GM10266 (cell line): ENCODE data around the gene ENO3.
A peak's percentile ranks its signal among the peaks of the same experiment; 100 is the strongest.

ENCODE experiments used
- DNase-seq: peaks from one replicate; pipeline ENCODE4 v3.0.0; 2012; ENCODE audit errors: extremely low spot score
- CTCF ChIP-seq: IDR thresholded peaks from 2 replicates; pipeline ENCODE4 v1.5.1; 2012; ENCODE audit warnings: mild to moderate bottlenecking, low read depth; ENCODE audit not compliant: control insufficient read depth, insufficient read depth; ENCODE audit errors: missing control alignments

Gene ENO3

GRCh38 chr17:4944163-4944553 lies 6.8 kb upstream of the ENO3 start:
- TF ChIP-seq CTCF: no peak
- no peak for DNase-seq

GRCh38 chr17:4944554-4945175 lies 6.3 kb upstream of the ENO3 start:
- TF ChIP-seq CTCF: no peak
- DNase-seq: no peak

GRCh38 chr17:4945176-4945943 lies 5.6 kb upstream of the ENO3 start:
- no peak for TF ChIP-seq CTCF
- peak; percentile 83 for DNase-seq

GRCh38 chr17:4945944-4946280 lies 5.0 kb upstream of the ENO3 start:
- TF ChIP-seq CTCF: no peak
- DNase-seq: no peak

- no peak for TF ChIP-seq CTCF
- DNase-seq: no peak
These were observed 4.5 kb upstream of the ENO3 start for GRCh38 chr17:4946312-4946976.

- no peak for DNase-seq
- no peak for TF ChIP-seq CTCF
These were observed 3.9 kb upstream of the ENO3 start for GRCh38 chr17:4947010-4947410.
